HG03097 (cell line): ENCODE results near the gene ATP2B3.

ENCODE experiments used
- ATAC-seq: cut with Tn5 transposase; IDR thresholded peaks from one replicate; pipeline ENCODE4 v1.9.1; 2021; ENCODE audit not compliant: unreplicated experiment, low FRiP score

The ATP2B3 gene

DNA sequence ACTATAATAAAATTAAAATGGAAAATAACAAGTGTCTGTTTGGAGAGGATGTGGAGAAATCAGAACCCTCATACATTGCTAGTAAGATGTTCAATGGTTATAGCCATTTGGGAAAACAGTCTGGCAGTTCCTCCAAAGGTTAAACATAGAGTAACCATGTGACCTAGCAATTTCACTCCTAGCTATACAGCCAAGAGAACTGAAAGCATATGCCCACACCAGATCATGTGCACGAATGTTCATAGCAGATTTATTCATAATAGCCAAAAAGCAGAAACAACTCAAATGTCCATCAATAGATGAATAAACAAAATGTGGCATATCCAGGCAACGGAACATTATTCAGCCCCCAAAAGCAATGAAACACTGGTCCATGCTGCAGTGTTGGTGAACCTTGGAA is 90.9 kb downstream of the ATP2B3 start:
- no peak for ATAC-seq

DNA sequence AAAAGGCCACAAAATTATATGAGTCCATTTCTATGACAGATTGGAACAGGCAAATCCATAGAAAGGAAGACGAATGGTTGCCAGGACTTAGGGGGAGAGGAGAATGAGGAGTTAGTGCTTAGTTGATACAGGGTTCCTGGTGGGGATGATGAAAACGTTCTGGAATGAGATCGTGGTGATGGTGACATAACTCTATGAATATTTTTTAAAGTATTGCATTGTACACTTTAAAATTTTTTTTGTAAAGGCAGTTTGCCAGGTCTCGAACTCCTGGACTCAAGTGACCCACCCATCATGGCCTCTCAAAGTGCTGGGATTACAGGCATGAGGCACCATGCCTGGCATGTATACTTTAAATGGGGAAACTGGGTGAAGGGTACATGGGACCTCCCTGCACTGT is 91.4 kb downstream of the ATP2B3 start:
- no peak for ATAC-seq

DNA sequence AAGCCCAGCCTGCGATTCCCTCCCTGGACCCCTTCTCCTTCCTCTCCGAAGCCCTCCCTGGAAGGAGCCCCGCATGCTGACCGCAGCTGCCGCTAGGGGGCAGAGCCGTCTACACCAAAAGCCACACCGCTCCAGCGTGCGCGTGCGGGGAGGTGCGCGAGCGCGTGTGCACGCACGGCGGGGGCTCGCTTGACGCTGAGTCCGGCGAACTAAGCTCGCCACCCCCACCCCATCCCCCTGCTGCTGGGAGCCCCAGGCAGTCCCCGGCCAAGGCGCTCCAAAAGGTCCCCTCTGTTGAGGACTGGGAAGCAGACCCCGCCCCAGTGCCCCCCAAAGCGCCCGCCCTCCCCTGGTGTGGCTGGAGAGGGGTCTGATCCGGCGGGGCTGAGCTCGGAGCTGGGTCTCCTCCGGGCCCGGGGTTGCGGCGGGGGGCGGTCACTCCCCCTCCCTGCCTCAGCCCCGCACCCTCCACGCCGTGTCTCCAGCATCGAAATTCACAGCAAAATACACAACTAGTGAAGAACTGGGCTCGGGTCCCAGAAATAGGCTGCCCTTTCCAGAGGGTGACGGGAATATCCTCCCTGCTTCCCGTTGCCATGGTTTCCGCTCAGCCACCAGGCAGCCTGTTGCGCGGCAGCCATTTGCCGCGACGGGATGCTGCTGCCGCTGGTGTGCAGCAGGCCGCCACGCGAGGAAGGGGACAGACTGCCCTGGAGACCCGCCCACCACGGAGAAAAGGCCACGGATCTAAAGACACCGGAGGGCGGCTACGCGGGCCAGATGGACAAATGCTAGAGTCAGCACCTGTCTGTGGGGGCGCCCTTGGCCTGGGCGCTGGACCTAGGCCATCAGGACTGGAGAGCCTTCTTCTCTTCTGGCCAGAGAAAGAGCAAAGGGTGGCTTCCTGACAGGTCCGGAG is 92.7 kb downstream of the ATP2B3 start:
- ATAC-seq, result no peak

DNA sequence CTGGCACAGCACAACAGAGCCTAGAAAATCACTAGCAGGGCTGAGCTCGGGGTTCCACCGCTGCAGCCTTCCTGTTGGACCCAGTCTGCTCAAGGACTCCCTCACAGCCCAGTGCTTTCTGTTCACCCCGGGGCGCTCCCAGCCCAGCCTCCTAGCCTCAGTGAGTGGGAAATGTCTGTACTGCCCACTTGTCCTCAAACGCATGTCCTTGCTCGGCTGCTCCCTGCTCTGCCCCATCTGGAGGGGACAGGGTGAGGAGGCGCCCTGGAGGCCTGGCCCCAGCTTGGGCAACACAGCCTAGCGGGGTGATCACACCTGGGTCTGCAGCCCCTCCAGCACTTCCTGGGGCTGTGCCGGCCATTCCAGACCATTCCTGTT is 93.4 kb downstream of the ATP2B3 start:
- no peak for ATAC-seq

DNA sequence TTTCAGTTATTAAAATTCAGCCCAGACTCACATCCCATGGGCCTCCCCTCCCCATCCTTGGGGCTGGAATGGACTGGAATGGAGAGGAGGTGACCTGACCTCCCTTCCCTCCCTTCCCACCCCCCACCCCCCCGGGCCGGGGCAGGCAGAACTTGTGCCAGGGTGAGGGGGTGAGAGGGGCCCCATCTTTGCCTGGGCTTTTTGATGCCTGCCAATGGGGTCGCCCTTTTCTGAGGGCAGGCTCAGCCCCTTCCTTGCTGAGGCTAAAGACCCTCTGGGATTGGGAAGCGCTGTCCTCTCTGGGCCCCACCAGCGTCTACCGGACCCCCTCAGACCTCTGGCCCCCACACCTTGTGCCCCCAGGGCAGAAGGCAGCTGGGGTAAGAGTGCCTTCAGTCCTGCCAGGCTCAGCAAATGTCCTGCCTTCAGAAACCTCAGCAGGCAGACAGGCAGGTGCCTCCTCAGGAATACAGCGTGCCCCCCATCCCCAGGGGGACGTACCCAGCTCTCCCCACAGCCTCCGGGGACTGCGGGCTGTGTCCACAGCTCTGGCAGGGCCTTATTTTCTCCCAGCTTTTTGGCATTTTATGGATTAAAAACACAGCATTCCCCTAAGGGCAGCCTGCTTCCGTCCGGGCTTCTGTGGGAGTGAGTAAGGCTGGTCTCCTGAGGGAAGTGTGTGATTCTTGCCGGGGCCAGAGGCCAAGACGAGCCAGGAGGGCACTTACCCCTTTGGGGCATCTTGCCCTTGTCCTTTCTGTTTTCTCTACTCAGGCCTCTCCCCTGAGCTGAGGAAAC is 94.1 kb downstream of the ATP2B3 start:
- ATAC-seq, result no peak

DNA sequence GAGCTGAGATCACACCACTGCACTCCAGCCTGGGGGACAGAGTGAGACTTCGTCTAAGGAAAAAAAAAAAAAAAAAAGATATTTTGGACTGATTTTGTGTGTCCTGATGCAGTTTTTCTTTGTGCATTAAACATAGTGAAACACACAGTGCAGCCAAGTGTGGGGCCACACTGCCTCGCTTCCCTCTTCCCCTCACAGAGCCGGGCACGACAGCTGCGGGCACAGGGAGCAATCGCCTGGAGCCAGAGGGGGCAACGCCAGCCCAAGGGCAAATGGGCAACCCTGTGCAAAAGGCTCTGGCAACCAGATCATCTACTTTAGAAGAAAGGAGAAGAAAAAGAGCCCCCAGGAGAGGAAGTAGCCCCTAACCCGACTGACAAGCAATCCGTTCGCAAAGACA is 95.0 kb downstream of the ATP2B3 start:
- ATAC-seq, result no peak

DNA sequence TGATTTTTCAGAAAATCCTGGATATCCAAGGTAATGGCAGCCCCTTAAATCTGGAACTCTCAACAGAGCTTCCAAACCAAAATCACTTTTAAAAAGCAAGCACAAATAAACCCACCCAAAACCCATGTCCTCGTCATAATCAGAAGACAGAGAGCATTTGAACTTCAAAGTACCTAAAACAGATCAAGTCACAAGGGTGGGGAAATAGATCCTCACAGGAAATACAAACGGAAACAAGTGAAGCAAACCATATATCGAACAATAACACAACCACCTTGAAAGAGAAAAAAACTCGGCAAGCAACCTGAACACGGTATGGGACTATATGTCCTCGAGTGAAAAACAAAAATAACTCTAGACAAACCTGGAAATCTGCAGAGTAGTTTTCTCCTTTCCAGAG is 97.4 kb downstream of the ATP2B3 start:
- ATAC-seq, result no peak

DNA sequence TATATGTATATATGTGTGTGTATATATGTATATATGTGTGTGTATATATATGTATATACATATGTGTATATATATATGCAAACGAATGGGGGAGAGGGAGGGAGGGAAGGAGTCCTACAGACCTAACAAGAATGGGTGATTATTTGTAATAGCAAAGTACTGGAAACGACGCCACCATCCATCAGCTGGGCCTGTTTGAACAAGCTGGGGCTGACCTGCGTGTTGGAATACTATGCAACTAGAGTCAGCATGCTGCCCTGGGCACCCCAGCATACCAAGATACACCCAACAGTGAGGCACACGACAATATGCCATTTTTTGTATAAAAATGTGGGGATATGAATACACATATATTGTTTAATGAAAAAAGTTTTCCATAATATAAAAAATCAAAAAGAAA is 103.1 kb downstream of the ATP2B3 start:
- no peak for ATAC-seq

DNA sequence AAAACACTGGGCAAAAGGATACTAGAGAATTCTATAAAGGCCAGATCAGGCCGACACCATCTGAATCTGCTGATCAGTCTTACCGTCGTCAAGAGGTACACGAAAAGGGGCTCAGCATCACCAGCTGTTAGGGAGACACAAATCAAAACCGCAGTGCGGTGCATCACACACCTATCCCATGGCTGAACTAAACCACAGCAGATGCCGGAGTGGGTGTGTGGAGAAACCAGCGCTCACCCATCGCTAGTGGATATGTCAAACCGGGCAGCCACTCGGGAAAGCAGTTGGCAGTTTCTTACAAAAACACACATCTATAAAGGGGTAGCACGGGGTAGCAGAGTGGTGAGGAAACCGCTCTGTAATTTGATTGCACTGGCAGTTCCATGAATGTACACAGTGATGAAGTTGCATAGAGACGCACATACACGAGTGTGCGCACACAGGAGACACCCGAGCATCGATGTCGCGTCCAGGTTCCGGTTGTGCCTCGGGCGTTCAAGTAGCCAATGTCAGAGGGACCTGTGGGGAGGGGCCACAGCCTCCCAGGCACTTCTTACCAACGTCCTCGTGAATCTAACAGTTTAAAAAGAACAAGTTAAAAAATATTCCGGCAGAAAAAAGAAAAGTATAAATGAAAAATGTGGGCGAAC is 104.6 kb downstream of the ATP2B3 start:
- ATAC-seq, result no peak

DNA sequence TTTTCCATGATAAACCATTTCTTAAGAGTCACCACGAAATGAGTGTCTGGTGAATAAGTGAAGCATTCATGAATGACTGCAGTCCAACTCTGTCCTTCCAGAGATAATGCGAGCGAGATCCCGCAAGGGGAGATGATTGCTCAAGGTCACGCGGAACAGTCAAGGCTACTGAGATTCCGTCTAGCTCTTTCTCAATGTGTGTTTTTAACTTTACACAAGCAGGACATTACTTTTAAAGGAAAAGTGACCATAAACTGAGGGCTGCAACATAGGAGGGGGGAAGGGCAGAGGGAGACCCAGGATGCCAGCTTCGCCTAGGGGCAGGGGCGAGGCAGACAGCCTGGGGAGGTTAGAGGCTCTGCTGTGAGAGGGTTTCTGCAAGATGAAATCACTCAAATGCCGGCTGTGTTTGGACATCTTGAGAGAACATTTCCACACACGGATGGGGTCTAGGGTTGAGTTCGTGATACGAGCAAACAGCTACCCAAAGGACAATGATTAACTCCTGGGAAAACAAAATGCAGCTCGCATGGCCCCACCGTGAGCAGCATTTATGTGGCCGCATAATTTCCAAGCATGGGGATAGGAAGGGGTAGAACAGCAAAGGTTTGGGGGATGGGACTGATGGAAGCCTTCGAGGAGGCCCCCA is 105.3 kb downstream of the ATP2B3 start:
- ATAC-seq, result no peak

DNA sequence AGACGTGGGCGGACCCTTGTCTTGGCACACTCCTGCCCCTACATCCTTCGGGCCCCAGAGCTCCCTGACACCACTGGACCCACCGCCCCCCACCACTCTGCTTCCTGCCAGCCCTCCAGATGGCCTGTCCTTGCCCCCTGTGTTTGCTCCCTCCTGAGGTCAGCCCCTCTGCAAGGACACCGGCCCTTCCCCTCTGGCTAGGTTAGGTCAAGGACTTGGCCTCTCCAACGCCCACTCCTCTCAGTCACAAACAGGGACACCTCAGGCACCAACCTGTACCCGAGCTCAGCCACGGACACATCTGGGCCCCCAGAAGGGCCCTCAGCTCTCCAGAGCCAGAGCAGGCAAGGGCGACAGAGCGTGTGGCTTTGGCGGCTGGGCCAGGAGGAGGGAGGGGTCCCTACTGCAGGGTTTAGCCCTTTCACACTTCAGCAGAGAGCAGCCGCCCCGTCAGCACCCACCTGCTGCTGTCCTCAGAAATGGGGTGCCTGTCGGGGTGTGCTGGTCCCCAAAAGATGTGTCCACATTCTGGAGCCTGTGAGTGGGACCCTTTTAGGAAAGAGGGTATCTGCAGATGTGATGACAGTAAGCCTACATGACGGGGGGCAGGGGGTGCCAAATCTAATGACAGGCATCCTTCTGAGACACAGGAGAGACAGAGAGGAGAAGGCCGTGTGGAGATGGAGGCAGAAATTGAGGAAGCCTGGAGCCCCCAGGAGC is 106.0 kb downstream of the ATP2B3 start:
- no peak for ATAC-seq

DNA sequence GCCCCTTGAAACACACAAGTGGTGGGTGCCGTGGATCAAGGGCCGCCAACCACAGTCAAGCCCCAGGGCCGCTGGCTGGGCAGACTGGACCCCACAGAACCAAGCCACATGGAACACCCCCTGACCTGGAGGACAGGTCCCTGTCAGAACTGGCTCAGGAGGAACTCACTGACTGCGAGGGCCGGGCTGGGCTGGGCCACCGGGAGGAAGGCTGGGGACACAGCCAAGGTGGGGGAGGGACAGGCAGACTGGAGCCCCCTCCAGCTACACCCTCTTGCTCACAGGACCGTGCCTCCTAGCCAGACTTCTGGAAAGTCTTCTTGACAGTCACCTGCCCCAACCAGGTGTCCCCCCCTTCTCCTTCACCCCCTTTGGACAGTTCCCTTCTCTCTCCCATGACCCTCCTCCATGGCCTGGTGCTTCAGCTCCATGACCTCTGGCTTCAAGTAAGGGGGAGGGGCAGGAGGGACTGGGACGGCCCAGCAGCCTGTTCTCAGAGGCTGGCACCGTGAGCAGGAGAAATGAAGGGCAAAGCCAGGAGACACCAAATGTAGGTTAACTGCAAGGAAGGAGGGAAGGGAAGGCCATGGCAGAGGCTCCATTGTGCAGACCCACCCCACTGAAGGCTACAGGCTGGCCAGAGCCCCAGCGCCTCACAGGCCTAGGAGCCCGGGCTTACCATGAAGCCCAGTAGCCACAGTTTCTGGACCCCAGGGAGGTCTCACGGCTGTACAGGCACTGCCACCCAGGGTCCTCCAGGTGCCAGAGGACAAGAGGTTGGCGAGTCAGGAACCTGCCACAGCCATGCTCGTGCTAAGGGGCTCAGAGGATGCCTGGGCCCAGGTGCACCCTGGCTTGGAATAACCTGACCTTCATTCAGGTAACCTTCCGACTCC is 107.0 kb downstream of the ATP2B3 start:
- ATAC-seq, result no peak

DNA sequence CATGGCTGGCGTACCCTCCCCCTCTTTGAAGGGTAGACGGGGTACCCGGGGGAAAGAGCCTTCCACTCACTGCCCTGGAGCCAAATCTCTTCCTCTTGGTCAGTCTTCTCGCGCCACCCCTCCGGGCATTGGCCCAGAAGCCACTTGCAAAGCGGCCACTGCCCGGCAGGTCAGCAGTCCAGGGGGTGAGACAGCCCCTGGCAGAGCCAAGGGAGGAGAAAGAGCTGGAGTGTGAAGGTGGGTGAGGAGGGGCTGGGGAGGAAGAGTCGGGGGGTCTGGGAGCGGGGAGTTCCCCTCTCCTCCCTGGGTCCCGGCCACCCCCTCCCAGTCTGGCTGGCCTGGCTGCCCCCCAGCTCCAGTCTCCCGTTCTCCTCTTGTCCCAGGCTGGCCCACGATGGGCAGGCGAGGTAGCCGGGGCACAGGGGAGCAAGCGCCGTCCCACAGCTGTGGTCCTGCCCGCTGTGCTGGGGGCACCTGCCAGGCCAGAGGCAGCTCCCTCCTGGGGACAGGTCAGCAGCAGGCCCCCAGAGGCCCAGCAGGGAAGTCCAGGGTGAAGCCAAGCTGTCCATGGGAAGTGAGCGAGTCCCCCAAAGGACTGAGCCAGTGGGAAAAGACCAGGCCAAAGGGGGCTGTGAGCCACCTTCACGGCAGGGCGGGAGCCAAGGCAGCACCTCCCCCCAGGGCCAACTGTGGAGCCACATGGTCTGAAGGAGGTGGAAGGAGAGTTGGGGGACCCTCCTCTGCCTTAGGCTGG is 108.0 kb downstream of the ATP2B3 start:
- no peak for ATAC-seq

DNA sequence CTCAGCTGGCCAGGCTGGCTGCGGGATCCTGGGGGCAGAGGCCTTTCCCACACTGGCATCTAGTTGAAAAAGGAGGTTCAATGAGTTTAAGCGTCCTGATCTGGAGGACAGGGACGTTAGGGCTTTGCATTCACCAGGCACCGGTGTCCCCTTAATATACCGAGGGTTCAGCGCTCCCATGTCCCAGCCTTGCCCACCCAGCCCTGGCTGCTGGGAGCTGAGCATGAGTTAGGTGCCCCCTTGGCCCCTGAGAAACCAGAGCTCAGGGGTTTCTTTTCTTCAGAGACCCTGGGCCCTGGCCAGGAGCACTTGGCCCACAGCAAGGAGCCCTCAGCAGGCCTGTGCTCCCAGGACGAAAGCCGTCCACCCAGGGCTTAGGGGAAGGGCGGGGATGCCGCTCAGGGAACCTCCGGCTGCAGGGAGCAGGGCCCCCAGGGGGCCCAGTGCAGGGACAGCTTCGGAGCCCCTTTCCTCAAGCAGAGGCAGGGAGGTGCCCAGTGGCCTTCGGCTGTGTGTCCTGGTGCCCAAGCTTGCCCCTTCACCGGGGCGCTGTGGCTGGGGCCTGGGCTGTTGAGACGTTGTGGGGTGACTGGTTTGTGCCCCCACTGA is 108.7 kb downstream of the ATP2B3 start:
- ATAC-seq, result no peak

DNA sequence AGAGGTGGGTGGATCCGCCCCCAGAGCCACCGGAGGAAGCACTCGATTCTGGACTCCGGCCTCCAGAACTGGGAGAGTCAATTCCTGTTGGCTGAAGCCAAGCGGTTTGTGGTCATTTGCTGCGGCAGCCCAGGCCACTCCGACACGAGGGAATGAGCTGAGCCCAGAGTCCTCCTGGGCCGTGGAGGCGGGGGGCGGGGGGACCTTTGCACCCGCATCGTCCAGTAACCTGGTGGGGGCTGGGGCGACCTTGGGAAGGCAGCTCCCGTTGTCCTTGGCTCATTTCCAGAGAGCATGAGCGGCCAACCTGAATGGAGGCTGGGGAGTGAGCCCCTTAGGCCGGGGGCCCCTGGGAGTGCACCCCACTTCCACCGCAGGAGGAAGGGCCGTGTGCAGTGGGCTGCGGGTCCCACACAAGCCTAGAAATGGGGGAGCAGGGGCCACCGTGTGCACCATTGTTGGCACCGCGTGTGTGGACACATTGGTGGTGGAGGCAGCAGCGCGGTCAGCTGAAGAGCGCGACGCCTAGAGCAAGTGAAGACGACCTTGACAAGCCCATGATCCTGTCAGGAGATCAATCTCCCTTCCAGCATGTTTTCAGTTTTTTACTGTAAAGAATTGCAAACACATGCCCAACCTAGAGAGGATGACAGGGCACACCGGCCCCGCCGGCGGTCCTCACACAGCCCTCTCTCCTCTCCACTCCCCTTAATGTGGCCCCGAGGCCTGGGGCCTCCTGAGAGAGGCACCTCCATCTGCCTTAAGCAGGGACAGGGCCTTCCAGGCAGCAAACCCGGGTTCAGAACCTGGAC is 109.6 kb downstream of the ATP2B3 start:
- no peak for ATAC-seq

DNA sequence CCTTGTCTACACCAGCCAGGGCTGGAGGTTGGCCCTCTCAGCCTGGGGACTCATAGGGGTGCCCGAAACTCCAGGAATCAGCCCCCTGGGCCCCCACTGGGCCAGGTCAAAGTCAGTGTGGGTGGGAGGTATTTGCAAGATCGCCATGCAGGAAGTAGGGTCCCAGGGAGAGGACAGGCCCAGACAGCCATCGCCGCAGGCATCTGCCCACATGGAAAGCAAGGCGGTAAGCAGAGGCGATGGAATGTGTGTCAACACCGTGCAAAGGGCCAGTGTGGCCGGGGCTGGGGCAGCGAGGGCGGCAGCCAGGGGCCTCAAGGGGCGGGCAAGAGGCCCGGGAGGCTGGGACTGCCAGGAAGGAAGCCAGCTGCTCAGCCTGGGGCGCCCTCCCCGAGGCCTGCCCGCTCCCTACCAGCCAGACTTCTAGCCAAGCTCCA is 110.3 kb downstream of the ATP2B3 start:
- ATAC-seq, result no peak

DNA sequence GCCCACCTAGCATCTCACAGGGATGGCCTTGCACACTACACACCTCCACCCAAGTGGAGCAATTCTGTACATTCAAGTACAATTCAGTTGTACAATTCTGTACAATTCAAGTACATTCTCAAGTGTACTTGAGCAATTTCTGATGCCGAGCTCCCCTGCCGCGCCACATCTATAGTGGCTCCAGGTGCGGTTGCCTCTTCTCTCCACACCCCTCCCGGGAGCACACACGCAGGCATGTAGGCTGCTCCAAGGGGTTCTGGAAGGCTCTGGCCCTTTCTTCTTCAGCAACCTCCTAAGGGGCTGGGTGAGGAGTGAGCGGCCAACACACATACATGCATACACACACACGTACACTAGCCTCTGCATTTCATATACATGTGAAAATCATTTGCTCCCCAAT is 110.7 kb downstream of the ATP2B3 start:
- ATAC-seq, result no peak
